Natural killer cell (primary cell): Measurements from ENCODE around the gene MS4A5. TPM values are rescaled to one million over a fixed set of nuclear protein-coding genes. Genes with fewer than 3 reads are reported as not detected.

Source experiments
- ATAC-seq, 3 donors: fragments of 150-1000 bp in 2 of 3; fragments of 200-7000 bp in 1 of 3; cut with Tn5 transposase; 1 replicate in 1 of 3; 2 replicates in 2 of 3; pipeline ENCODE4 v1.10.0; 2021; ENCODE audit warnings: mild to moderate bottlenecking in 2 of 3, moderate library complexity in 2 of 3
- DNase-seq, 2 donors: peaks; one replicate each; pipeline versions ENCODE4 v3.0.0 to v3.0.0-alpha.2; 2013 to 2021; ENCODE audit warnings: mixed read lengths in 1 of 2
- H3K27ac ChIP-seq: one replicate; pipeline ENCODE4 v1.5.1; 2013; ENCODE audit warnings: mild to moderate bottlenecking, low read length
- H3K27me3 ChIP-seq: one replicate; pipeline ENCODE4 v1.6.1; 2013; ENCODE audit warnings: low read length; ENCODE audit not compliant: control insufficient read depth, insufficient read depth
- H3K36me3 ChIP-seq: one replicate; pipeline ENCODE4 v1.6.1; 2013; ENCODE audit warnings: low read length; ENCODE audit not compliant: control insufficient read depth, insufficient read depth
- H3K4me1 ChIP-seq: one replicate; pipeline ENCODE4 v1.6.1; 2013; ENCODE audit warnings: low read length; ENCODE audit not compliant: control insufficient read depth, insufficient read depth
- H3K4me3 ChIP-seq: one replicate; pipeline ENCODE4 v1.5.1; 2013; ENCODE audit warnings: low read length
- H3K9me3 ChIP-seq: one replicate; pipeline ENCODE4 v1.6.1; 2013; ENCODE audit warnings: low read length; ENCODE audit not compliant: control insufficient read depth, insufficient read depth
- H3K27ac Mint-ChIP-seq, 2 donors: one replicate each; pipeline ENCODE4 v1.8.0; 2022; ENCODE audit warnings: mild to moderate bottlenecking in 2 of 2, mixed read lengths in 2 of 2, moderate library complexity in 1 of 2
- H3K27me3 Mint-ChIP-seq, 2 donors: one replicate each; pipeline ENCODE4 v1.8.0; 2022; ENCODE audit warnings: low read depth in 2 of 2, mixed read lengths in 2 of 2
- H3K36me3 Mint-ChIP-seq: one replicate; pipeline ENCODE4 v1.8.0; 2022; ENCODE audit warnings: mixed read lengths
- H3K4me1 Mint-ChIP-seq, 2 donors: one replicate each; pipeline ENCODE4 v1.8.0; 2022; ENCODE audit warnings: mixed read lengths in 2 of 2
- H3K4me3 Mint-ChIP-seq: one replicate; pipeline ENCODE4 v1.8.0; 2022; ENCODE audit warnings: mild to moderate bottlenecking, moderate library complexity, mixed read lengths
- H3K9me3 Mint-ChIP-seq, 2 donors: one replicate each; pipeline ENCODE4 v1.8.0; 2022; ENCODE audit warnings: mixed read lengths in 2 of 2
- CTCF ChIP-seq: fragments of 200-600 bp; IDR thresholded peaks from one replicate; pipeline ENCODE4 v1.8.0; 2022; ENCODE audit warnings: antibody characterized with exemption
- WGBS: methylation state at CpG from one replicate; pipeline ENCODE4 v1.1.7; 2013; ENCODE audit warnings: missing lambda C conversion rate; ENCODE audit not compliant: insufficient coverage; 5-methylcytosine and 5-hydroxymethylcytosine counted together
- intact Hi-C: fragments of 100-400 bp; cut with micrococcal nuclease; formaldehyde crosslinking; loops from one replicate; pipeline ENCODE4 v1.14.2; 2022
- total RNA-seq, 4 donors: library from RNA; stranded (reverse); fragments of 120-200 nt in 1 of 4; gene quantifications; one replicate each; pipeline versions ENCODE4 v1.2.3 to v1.2.4, GENCODE V29; 2013 to 2022

The MS4A5 gene
- total RNA-seq, 3 donors from 2014 or later (not counting 1 experiment from before 2014, with no cell fraction given): not detected

DNA sequence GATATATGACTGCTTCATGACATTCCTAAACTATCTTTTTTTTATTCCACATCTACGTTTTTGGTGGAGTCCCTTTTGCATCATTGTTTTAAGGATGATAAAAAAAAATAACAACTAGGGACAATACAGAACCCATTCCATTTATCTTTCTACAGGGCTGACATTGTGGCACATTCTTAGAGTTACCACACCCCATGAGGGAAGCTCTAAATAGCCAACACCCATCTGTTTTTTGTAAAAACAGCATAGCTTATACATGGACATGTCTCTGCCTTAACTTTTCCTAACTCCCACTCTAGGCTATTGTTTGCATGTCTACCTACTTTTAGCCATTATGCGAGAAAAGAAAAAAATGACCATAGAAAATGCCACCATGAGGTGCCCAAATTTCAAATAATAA is 39.5 kb downstream of the MS4A5 start:
- Histone ChIP-seq H3K36me3 (no peaks in the 10 kb centered on the region), H3K4me1 (no peaks in the 10 kb centered on the region), H3K27ac (no peak overlapping the region), H3K4me3 (no peak overlapping the region), H3K9me3 (no peaks in the 10 kb centered on the region), H3K27me3 (no peaks in the 10 kb centered on the region)
- ATAC-seq: no peak
- TF ChIP-seq CTCF: no peak
- DNase-seq: no peak
- H3K27me3 Mint-ChIP-seq: peaks cover 9 to 12% of the 10 kb centered on the region in 2 donors
- no peaks in the 10 kb centered on the region for H3K36me3 Mint-ChIP-seq
- no peaks in the 10 kb centered on the region for H3K9me3 Mint-ChIP-seq
- H3K27ac Mint-ChIP-seq: no peak overlapping the region
- H3K4me1 Mint-ChIP-seq: no peaks in the 10 kb centered on the region
- WGBS: 80% methylated on average over 1 of the region's 2 CpGs
- intact Hi-C loops: no loop called here
- H3K4me3 Mint-ChIP-seq: no peak overlapping the region

GRCh38 chr11:60469723-60470122 is 40.4 kb downstream of the MS4A5 start:
- no peak for ATAC-seq
- intact Hi-C loops: no loop called here
- no peaks in the 10 kb centered on the region for H3K27me3 ChIP-seq
- WGBS: no CpG with 5 or more reads among the region's 2 CpGs
- Mint-ChIP-seq H3K36me3 (no peaks in the 10 kb centered on the region), H3K27ac (no peak overlapping the region), H3K4me1 (no peaks in the 10 kb centered on the region), H3K4me3 (no peak overlapping the region), H3K9me3 (no peaks in the 10 kb centered on the region), H3K27me3 (peaks cover 9 to 12% of the 10 kb centered on the region in 2 donors)
- no peak for TF ChIP-seq CTCF
- no peak overlapping the region for H3K27ac ChIP-seq
- no peaks in the 10 kb centered on the region for H3K9me3 ChIP-seq
- H3K4me3 ChIP-seq: no peak overlapping the region
- no peak for DNase-seq
- no peaks in the 10 kb centered on the region for H3K4me1 ChIP-seq
- no peaks in the 10 kb centered on the region for H3K36me3 ChIP-seq

- Histone ChIP-seq H3K27me3 (no peaks in the 10 kb centered on the region), H3K4me1 (peaks cover 3% of the 10 kb centered on the region), H3K9me3 (no peaks in the 10 kb centered on the region), H3K36me3 (no peaks in the 10 kb centered on the region), H3K27ac (peak overlapping the region; percentile 45), H3K4me3 (no peak overlapping the region)
- no peaks in the 10 kb centered on the region for H3K9me3 Mint-ChIP-seq
- peaks cover 22 to 27% of the 10 kb centered on the region in 2 donors for H3K27me3 Mint-ChIP-seq
- no peak overlapping the region for H3K27ac Mint-ChIP-seq
- no peak overlapping the region for H3K4me3 Mint-ChIP-seq
- WGBS: 8% methylated on average over 3 of the region's 6 CpGs
- TF ChIP-seq CTCF: no peak
- intact Hi-C loops: no loop called here
- H3K36me3 Mint-ChIP-seq: no peaks in the 10 kb centered on the region
- DNase-seq (no peak), ATAC-seq (no peak)
- H3K4me1 Mint-ChIP-seq: no peaks in the 10 kb centered on the region
Observed at GRCh38 chr11:60477035-60477445, 47.7 kb downstream of the MS4A5 start.

DNA sequence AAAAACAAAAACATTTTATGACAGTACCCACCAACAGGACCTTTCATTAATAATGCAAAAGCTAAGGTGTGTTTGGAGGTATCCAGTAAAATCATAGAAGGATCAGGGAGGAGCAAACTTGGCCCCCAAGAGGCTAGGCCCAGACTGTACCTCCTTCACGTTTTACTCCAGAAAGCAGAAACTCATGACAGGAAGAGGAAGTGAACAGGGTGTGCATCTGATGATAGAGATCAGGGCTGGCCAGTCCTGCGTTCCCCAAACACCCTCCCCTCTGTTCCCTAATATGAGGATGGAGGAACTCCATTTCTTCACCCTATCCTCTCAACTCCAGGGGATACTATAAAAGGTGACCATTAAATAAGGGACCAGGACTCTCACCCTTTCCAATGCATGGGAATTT is 53.0 kb downstream of the MS4A5 start:
- intact Hi-C loops: no loop called here
- Mint-ChIP-seq H3K4me3 (no peak overlapping the region), H3K27me3 (peaks cover 14 to 34% of the 10 kb centered on the region in 2 donors), H3K36me3 (no peaks in the 10 kb centered on the region), H3K9me3 (no peaks in the 10 kb centered on the region), H3K27ac (no peak overlapping the region), H3K4me1 (no peaks in the 10 kb centered on the region)
- no peak for TF ChIP-seq CTCF
- no peaks in the 10 kb centered on the region for H3K27me3 ChIP-seq
- ATAC-seq (no peak), DNase-seq (no peak)
- no peaks in the 10 kb centered on the region for H3K4me1 ChIP-seq
- no peaks in the 10 kb centered on the region for H3K9me3 ChIP-seq
- H3K4me3 ChIP-seq: no peak overlapping the region
- H3K36me3 ChIP-seq: no peaks in the 10 kb centered on the region
- WGBS: 0% methylated on average over 1 of the region's 2 CpGs
- peak overlapping the region; percentile 26 for H3K27ac ChIP-seq
